ENCODE measurements around the gene TDG.
"Not testable (repeated sequence)": the region's sequence is repeated elsewhere in the genome, so short reads cannot be mapped to it uniquely, and the experiment has no call there.

Gene TDG

GRCh38 chr12:103962493-103962892 is 3.2 kb upstream of the TDG start:
- FAIRE-seq, result no peak

DNA sequence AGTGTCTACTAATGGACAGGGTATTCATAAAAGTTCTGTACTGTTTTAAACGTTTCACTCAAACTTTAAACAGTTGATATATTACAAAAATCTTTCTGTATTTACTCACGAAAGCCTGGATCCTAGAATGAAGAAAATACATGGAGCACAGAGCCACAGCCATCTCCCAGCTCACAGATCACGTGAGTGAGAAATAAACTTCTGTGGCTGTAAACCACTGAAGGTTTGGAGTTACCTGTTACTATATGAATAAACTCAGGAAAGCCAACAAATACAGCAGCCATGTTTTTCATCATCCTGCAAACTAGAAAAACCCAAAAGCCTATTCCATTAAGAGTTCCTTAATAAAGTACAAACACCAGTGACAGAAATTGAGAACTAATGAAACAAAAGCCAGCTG is 867 bp upstream of the TDG start:
- FAIRE-seq, result no peak

GRCh38 chr12:103965255-103965589 is 450 bp upstream of the TDG start:
- FAIRE-seq, result no peak

GRCh38 chr12:103966736-103967135 is 1.1 kb downstream of the TDG start:
- FAIRE-seq, result no peak

DNA sequence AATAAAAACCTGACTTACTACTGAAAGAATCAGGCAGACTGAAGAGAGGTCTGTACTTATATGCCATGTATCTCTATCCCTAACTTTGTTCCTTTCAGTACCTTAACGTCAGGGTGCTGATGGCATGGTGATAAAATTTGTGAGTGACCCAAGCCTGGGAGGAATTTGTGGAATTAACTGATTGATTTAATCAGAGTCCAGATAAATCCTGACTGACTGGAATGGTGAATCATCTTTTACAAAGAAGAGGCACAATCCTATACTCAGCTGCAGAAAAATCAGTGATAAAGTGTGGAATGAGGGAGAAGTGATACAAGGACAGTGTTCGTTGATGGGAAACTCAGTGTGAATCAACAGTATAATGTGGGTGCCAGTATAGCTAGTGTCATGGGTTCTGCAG is 3.7 kb downstream of the TDG start:
- FAIRE-seq, result no peak

- FAIRE-seq, result no peak
These were observed 8.2 kb downstream of the TDG start for GRCh38 chr12:103973909-103974308.

GRCh38 chr12:103975368-103975767 is 9.7 kb downstream of the TDG start:
- no peak for FAIRE-seq

GRCh38 chr12:103978384-103978982 is 12.8 kb downstream of the TDG start:
- FAIRE-seq, result no peak

- no peak for FAIRE-seq
These were observed 21.2 kb downstream of the TDG start for GRCh38 chr12:103986829-103987228.

DNA sequence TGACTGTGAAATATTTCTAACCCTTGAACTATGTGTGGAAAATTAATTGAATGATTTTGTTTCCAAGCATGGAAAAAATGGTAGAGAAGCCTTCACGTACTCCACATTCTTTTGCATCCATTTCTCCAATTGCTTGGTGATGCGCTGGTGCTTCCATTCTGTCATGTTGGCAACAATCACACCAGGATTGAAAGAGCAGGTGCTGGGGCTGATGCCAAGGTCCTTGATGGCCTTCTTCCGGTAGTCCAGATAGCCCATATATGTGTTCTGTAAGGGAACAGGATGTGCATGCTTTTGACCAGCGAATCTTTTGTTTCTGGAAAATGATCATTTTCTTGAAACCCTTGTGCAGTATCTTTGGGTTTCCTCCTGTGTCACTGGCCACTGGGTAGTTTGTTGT is 28.6 kb downstream of the TDG start:
- no peak for FAIRE-seq

DNA sequence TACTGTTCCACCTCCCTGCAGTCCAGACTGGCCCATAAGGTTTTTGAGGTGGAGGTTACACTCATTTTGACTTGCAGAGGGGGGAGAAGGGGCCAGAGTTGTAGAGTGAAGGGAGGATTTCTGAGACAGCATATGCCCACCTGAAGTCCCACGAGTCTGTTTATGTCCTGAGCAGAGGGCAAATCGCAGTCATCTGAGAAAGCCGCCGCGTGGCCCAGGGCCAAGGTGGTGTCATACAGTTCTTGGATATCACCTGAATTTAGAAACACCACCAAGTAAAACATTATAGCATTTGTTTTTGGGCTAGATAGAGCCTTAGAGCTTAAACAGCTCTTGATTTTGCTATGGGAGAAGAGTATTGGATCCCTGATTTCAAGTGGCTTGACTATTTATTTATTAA is 30.9 kb downstream of the TDG start:
- FAIRE-seq, result no peak

DNA sequence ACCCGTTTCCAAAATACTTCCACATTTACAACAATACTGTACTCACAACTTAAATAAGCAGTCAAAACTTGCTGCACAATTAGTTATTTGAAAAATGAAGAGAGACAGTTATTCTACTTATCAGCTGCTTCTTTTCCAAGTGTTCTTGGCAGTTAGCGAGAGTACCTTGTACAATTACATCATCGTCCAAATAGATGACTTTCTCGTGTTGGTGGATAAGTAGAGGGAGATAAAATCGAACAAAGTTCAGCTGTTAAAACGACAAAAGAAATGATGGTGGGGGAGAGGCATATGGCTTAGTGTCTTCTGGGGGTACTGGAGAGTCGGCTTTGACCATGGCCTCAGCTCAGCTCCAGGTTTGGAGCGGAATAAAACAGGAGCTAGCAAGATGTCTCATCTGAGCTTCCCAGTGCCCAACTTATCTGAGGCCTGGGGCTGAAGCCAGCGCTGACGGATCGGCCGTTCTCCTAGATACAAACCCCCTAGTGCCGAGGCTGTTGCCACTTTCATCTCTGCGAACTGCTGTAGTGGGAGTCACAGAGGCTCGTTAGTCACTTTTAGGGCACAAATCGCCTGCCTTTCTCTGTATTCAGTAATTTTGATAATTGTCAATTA is 31.7 kb downstream of the TDG start:
- FAIRE-seq, result no peak

- no peak for FAIRE-seq
These were observed 33.3 kb downstream of the TDG start for GRCh38 chr12:103998976-103999375.

- no peak for FAIRE-seq
These were observed 35.2 kb downstream of the TDG start for GRCh38 chr12:104000807-104001434.

- FAIRE-seq, result peak; percentile 55
These were observed 37.0 kb downstream of the TDG start for GRCh38 chr12:104002686-104003085.

GRCh38 chr12:104003596-104003995 is 37.9 kb downstream of the TDG start:
- FAIRE-seq, result no peak

- FAIRE-seq, result no peak
These were observed 41.3 kb downstream of the TDG start for GRCh38 chr12:104006929-104007328.

DNA sequence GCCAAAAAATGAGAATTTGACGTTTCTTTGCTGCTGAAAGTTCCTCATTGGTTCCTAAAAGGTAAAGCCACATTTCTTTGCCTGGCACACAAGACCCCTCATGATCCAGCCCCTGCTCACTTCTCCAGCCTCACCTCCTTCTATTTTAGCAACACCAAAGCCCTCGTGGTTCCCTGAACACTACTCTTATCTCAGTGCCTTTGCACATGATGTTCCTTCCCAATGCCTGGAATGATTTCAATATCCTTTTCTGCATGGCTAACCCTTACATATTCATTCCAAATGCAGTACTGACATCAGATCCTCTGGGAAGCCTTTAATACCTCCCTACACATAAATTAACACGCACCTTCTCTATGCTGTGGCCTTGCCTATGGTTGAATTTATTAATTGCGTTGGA is 44.4 kb downstream of the TDG start:
- no peak for FAIRE-seq

DNA sequence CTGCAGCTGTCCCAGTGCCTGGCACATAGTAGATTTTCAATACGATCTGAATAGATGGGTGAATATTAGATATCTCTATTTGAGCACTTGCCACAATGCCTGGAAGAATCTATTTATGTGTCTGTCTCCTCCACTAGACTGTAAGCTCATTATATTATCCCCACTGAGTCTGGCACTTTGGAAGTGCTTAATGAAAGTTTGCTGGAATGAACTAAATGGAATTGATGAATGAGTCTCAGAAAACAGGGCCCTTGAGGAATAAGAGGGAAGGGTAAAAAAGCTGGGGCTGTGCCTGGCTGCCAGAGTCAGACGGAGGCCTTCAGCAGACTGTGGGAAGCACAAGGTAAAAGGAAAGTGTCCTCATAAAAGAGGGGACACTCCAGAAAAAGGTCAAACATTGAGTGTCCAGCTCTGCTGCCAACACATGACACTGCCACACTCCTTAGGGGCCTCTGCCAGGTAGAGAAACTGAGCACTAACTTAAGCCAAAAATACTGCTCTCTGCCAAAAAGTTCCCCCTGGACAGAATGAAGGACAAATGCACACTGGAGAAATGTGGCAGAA is 45.0 kb downstream of the TDG start:
- FAIRE-seq, result no peak

DNA sequence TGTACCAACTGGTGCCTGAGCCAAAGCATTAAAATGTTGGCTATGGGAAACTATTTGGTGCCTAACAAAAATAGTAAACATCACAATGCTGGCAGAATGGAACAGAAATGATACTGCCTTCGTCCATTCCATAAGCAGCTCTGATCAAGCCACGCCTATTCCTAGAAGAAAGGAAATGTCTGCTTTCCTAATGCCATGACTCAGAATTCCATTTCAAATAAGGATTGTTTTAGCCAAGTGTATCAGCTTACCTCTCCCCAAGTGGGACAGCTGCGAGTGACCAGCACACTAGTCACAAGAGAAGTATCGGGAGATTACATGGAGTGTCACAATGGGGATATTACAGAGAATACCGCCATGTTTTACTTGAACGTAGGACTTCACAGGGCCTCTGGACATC is 45.6 kb downstream of the TDG start:
- FAIRE-seq, result no peak

DNA sequence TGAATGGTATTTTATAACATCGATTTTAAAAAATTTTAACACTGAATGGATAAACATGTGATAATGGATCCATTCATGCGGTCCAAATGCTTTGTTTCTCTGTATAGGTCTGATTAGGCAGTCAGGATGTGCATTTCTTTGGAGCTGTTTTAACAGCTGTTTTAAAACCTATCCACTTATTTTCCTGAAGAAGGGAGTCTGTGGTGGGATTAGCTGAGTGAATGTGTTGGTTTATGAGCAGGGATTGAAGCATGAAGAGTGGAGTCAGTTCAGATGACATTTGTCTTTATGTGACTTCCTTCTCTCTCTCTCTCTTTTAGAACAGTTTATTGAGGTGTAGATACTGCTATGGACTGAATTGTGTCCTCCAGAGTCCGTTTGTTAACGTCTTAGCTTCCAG is 46.7 kb downstream of the TDG start:
- FAIRE-seq, result no peak

DNA sequence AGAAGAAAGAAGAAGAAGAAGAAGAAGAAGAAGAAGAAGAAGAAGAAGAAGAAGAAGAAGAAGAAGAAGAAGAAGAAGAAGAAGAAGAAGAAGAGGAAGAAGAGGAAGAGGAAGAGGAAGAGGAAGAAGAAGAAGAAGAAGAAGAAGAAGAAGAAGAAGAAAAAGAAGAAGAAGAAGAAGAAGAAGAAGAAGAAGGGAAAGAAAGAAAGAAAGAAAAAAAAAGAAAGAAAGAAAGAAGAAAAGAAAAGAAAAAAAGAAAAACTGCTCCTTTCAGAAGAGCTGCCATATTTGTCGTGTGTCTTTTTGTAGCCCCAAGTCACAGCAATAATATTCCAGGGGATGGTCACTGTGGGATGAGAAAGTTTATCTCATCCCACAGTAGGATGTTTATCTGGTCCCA is 56.2 kb downstream of the TDG start:
- FAIRE-seq, result not testable (repeated sequence)

GRCh38 chr12:104022786-104023185 is 57.1 kb downstream of the TDG start:
- no peak for FAIRE-seq

DNA sequence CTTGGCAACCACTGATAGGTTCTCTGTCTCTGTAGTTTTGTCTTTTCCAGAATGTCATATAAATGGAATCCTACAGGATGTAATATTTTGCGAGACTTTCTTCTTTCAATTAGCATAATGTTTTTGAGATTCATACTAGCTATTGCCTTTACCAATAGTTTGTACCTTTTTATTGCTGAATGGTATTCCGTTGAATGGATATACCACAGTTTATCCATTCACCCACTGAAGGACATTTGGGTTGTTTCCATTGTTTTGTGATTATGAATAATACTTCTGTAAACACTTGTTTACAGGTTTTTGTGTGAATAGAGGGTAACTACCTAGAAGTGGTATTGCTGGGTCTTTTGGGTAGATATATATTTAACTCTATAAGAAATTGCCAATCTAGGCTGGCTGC is 58.0 kb downstream of the TDG start:
- FAIRE-seq, result no peak

DNA sequence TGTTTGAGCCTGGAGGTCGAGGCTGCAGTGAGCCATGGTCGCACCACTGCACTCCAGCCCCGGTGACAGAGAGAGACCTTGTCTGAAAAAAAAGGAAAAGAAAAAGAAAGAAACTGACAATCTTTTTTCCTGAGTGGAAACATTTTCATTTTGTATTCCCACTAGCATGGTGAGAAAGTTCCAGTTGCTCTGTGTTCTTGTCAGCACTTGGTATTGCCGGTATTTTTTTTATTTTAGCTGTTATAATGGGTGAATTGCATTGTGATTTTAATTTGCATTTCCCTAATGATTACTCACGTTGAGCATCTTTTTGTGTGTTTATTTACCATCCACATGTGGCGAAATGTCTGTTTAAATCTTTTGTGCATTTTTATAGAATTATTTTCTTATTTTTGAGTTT is 58.7 kb downstream of the TDG start:
- FAIRE-seq, result no peak
